HG03457 (cell line): ENCODE data around the gene GNA15.

Source experiments
- ATAC-seq: cut with Tn5 transposase; IDR thresholded peaks from one replicate; pipeline ENCODE4 v1.9.1; 2021; ENCODE audit warnings: moderate number of reproducible peaks; ENCODE audit not compliant: unreplicated experiment

GNA15 gene

GRCh38 chr19:3105641-3106508 lies 30.0 kb upstream of the GNA15 start:
- ATAC-seq = no peak

GRCh38 chr19:3106509-3107141 lies 29.2 kb upstream of the GNA15 start:
- no peak for ATAC-seq

GRCh38 chr19:3107658-3108057 lies 28.2 kb upstream of the GNA15 start:
- no peak for ATAC-seq

- no peak for ATAC-seq
These were observed 27.1 kb upstream of the GNA15 start for GRCh38 chr19:3108775-3109174.

- no peak for ATAC-seq
These were observed 26.3 kb upstream of the GNA15 start for GRCh38 chr19:3109491-3109890.

GRCh38 chr19:3110126-3110825 lies 25.6 kb upstream of the GNA15 start:
- ATAC-seq = no peak

GRCh38 chr19:3111586-3112247 lies 24.1 kb upstream of the GNA15 start:
- ATAC-seq = no peak

- ATAC-seq = no peak
These were observed 23.3 kb upstream of the GNA15 start for GRCh38 chr19:3112375-3113099.

- no peak for ATAC-seq
These were observed 22.5 kb upstream of the GNA15 start for GRCh38 chr19:3113100-3114017.

GRCh38 chr19:3114018-3114726 lies 21.7 kb upstream of the GNA15 start:
- ATAC-seq = no peak

- ATAC-seq = no peak
These were observed 21.0 kb upstream of the GNA15 start for GRCh38 chr19:3114811-3115210.

- ATAC-seq = no peak
These were observed 20.4 kb upstream of the GNA15 start for GRCh38 chr19:3115411-3115810.

GRCh38 chr19:3115916-3116602 lies 19.8 kb upstream of the GNA15 start:
- no peak for ATAC-seq

GRCh38 chr19:3116621-3117020 lies 19.2 kb upstream of the GNA15 start:
- ATAC-seq = no peak

GRCh38 chr19:3117716-3118115 lies 18.1 kb upstream of the GNA15 start:
- ATAC-seq = no peak

GRCh38 chr19:3118232-3119070 lies 17.4 kb upstream of the GNA15 start:
- ATAC-seq = no peak

- ATAC-seq = no peak
These were observed 16.7 kb upstream of the GNA15 start for GRCh38 chr19:3119071-3119595.
